PFSK-1 (cell line): Measurements from ENCODE around the gene VMP1.

Experiments
- FOXP2 ChIP-seq: optimal IDR thresholded peaks from 2 replicates; pipeline ENCODE3; 2011; ENCODE audit warnings: borderline replicate concordance, control low read depth, inconsistent platforms; ENCODE audit not compliant: insufficient read depth; ENCODE audit errors: extremely low read length, extremely low read depth
- POLR2AphosphoS5 ChIP-seq: IDR thresholded peaks from 2 replicates; pipeline ENCODE4 v1.6.1; 2012; ENCODE audit warnings: low read depth, mild to moderate bottlenecking, control low read depth, low read length, moderate library complexity
- REST ChIP-seq, 2 experiments: IDR thresholded peaks; 2 replicates each; pipeline versions ENCODE4 v1.6.1 to v1.8.0; 2011 to 2012; ENCODE audit warnings: low read depth in 2 of 2, low read length in 2 of 2, control low read depth in 1 of 2, inconsistent platforms in 1 of 2, mild to moderate bottlenecking in 1 of 2, moderate library complexity in 1 of 2; ENCODE audit not compliant: insufficient read depth in 1 of 2
- SIN3A ChIP-seq: IDR thresholded peaks from 2 replicates; pipeline ENCODE4 v1.6.1; 2012; ENCODE audit warnings: mild to moderate bottlenecking, low read length, moderate library complexity, borderline replicate concordance; ENCODE audit not compliant: insufficient read depth
- TAF1 ChIP-seq: IDR thresholded peaks from 2 replicates; pipeline ENCODE4 v1.6.1; 2012; ENCODE audit warnings: low read length, control low read depth, borderline replicate concordance; ENCODE audit not compliant: insufficient read depth

Gene VMP1

GRCh38 chr17:59746849-59747445 lies 39.5 kb downstream of the VMP1 start:
- no peak for TF ChIP-seq TAF1

- TF ChIP-seq TAF1 (no peak), POLR2AphosphoS5 (no peak), SIN3A (no peak), REST (IDR thresholded peaks at IDR 0.05; ENCODE audit: insufficient read depth in 1 of 2, low read depth in 2 of 2, low read length in 2 of 2) (no peak), FOXP2 (no peak)
Observed at GRCh38 chr17:59748591-59748990, 41.1 kb downstream of the VMP1 start.

GRCh38 chr17:59751955-59752413 lies 44.5 kb downstream of the VMP1 start:
- TF ChIP-seq POLR2AphosphoS5 (no peak), FOXP2 (no peak), REST (IDR thresholded peaks at IDR 0.05; ENCODE audit: insufficient read depth in 1 of 2, low read depth in 2 of 2, low read length in 2 of 2) (no peak), SIN3A (no peak), TAF1 (no peak)

GRCh38 chr17:59752446-59752845 lies 45.0 kb downstream of the VMP1 start:
- TF ChIP-seq REST (IDR thresholded peaks at IDR 0.05; ENCODE audit: insufficient read depth in 1 of 2, low read depth in 2 of 2, low read length in 2 of 2) = no peak
- no peak for TF ChIP-seq TAF1
- no peak for TF ChIP-seq FOXP2
- TF ChIP-seq POLR2AphosphoS5 = no peak
- no peak for TF ChIP-seq SIN3A

- TF ChIP-seq REST (IDR thresholded peaks at IDR 0.05; ENCODE audit: insufficient read depth in 1 of 2, low read depth in 2 of 2, low read length in 2 of 2) = no peak
- no peak for TF ChIP-seq POLR2AphosphoS5
- TF ChIP-seq FOXP2 = no peak
- TF ChIP-seq TAF1 = no peak
- TF ChIP-seq SIN3A = no peak
Observed at GRCh38 chr17:59752922-59753321, 45.5 kb downstream of the VMP1 start.
